GM12873 (cell line): ENCODE measurements around the gene STRN3.

Source experiments
- CTCF ChIP-seq: IDR thresholded peaks from 2 replicates; pipeline ENCODE4 v1.5.1; 2012; ENCODE audit warnings: low read depth, mild to moderate bottlenecking, moderate library complexity, low read length, control low read depth; ENCODE audit not compliant: insufficient read depth; ENCODE audit errors: missing control alignments

Gene STRN3

GRCh38 chr14:30853946-30854345, 172.2 kb downstream of the STRN3 start:
- no peak for TF ChIP-seq CTCF

GRCh38 chr14:30849983-30850382, 176.2 kb downstream of the STRN3 start:
- TF ChIP-seq CTCF: no peak

GRCh38 chr14:30849354-30849753, 176.8 kb downstream of the STRN3 start:
- no peak for TF ChIP-seq CTCF

- no peak for TF ChIP-seq CTCF
Measured at GRCh38 chr14:30848449-30849240, 177.5 kb downstream of the STRN3 start.
